Gastroesophageal sphincter (tissue), 4 donors: ENCODE results near the gene UMODL1. TPM values are rescaled to one million over a fixed set of nuclear protein-coding genes. Genes with fewer than 3 reads are reported as not detected.

Experiments
- ATAC-seq: fragments of 150-250 bp; one replicate; pipeline ENCODE4 v1.9.1; 2016; ENCODE audit warnings: mild to moderate bottlenecking, moderate library complexity
- H3K27ac ChIP-seq, 4 donors: fragments of 200-600 bp; sonication (generic) in 3 of 4; 1 replicate in 3 of 4; 2 replicates in 1 of 4; pipeline ENCODE4 v1.5.1; 2016 to 2019
- H3K27me3 ChIP-seq: fragments of 200-600 bp; sonication (generic); one replicate; pipeline ENCODE4 v1.5.1; 2019
- H3K36me3 ChIP-seq, 2 donors: fragments of 200-600 bp; sonication (generic); one replicate each; pipeline ENCODE4 v1.5.1; 2019; ENCODE audit warnings: control low read depth in 1 of 2
- H3K4me1 ChIP-seq, 3 donors: fragments of 200-600 bp; sonication (generic); 1 replicate in 2 of 3; 2 replicates in 1 of 3; pipeline ENCODE4 v1.5.1; 2016 to 2019; ENCODE audit warnings: control low read depth in 2 of 3
- H3K4me3 ChIP-seq, 2 donors: fragments of 200-600 bp; sonication (generic); one replicate each; pipeline ENCODE4 v1.5.1; 2019; ENCODE audit warnings: mild to moderate bottlenecking in 1 of 2, moderate library complexity in 1 of 2
- H3K9me3 ChIP-seq, 3 donors: fragments of 200-600 bp; sonication (generic); one replicate each; pipeline ENCODE4 v1.5.1; 2017 to 2019; ENCODE audit warnings: control low read depth in 2 of 3
- EP300 ChIP-seq: sonication (generic); formaldehyde crosslinking; IDR thresholded peaks from one replicate; pipeline ENCODE4 v1.6.1; 2017; ENCODE audit warnings: antibody characterized with exemption, mild to moderate bottlenecking
- POLR2A ChIP-seq, 2 donors: fragments of 450-650 bp; IDR thresholded peaks; one replicate each; pipeline ENCODE4 v1.6.1; 2017; ENCODE audit warnings: antibody characterized with exemption in 2 of 2, mild to moderate bottlenecking in 2 of 2, moderate library complexity in 1 of 2
- POLR2AphosphoS5 ChIP-seq: sonication (generic); formaldehyde crosslinking; IDR thresholded peaks from one replicate; pipeline ENCODE4 v1.6.1; 2017; ENCODE audit warnings: antibody characterized with exemption
- WGBS, 2 donors: methylation state at CpG; one replicate each; pipeline ENCODE4 v1.1.5; 2018; ENCODE audit warnings: low coverage in 1 of 2; 5-methylcytosine and 5-hydroxymethylcytosine counted together
- total RNA-seq, 4 donors: library from RNA; depleted of rRNA; stranded (reverse); fragments of >200 nt; gene quantifications; one replicate each; pipeline ENCODE4 v1.1.0, GENCODE V29; 2016
- TF ChIP-seq, protein P1 (sequence below), 4 experiments: fragments of 200-600 bp in 2 of 4; fragments of 450-650 bp in 2 of 4; sonication (generic) in 1 of 4; IDR thresholded peaks; one replicate each; pipeline ENCODE4 v1.5.1; 2017 to 2019; ENCODE audit warnings: antibody characterized with exemption in 4 of 4, mild to moderate bottlenecking in 2 of 4, moderate library complexity in 2 of 4

UMODL1 gene
- total RNA-seq, 4 donors from 2014 or later = not detected

DNA sequence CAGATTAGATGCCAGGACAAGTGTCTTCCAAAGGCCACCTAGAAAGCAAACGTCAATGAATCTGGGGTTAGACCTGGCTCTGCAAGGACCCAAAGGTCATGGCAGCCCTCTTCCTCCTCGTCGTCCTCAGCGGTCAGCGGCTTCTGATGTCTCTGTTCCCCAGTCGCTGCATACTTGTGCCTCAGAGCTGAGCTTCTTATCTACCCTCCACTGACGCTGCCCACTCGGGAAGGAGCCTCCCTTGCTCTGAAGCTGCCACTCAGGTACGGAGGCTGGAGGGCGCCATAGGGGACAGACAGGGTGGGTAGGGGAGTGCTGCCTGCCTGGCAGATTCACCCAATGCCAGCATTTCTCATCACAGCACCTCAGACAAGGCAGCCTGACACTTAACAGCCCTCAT, 11.4 kb upstream of the UMODL1 start:
- no peak overlapping the region for H3K4me3 ChIP-seq
- TF ChIP-seq POLR2AphosphoS5 (no peak), POLR2A (IDR thresholded peaks at IDR 0.05) (no peak), EP300 (no peak)
- TF ChIP-seq, protein P1, sequence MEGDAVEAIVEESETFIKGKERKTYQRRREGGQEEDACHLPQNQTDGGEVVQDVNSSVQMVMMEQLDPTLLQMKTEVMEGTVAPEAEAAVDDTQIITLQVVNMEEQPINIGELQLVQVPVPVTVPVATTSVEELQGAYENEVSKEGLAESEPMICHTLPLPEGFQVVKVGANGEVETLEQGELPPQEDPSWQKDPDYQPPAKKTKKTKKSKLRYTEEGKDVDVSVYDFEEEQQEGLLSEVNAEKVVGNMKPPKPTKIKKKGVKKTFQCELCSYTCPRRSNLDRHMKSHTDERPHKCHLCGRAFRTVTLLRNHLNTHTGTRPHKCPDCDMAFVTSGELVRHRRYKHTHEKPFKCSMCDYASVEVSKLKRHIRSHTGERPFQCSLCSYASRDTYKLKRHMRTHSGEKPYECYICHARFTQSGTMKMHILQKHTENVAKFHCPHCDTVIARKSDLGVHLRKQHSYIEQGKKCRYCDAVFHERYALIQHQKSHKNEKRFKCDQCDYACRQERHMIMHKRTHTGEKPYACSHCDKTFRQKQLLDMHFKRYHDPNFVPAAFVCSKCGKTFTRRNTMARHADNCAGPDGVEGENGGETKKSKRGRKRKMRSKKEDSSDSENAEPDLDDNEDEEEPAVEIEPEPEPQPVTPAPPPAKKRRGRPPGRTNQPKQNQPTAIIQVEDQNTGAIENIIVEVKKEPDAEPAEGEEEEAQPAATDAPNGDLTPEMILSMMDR (IDR thresholded peaks at IDR 0.05) = no peak
- no peaks in the 10 kb centered on the region for H3K36me3 ChIP-seq
- no peak overlapping the region for H3K27ac ChIP-seq
- H3K4me1 ChIP-seq = no peaks in the 10 kb centered on the region
- 89% methylated on average over 3 of the region's 10 CpGs; no CpG with 5 or more reads in 1 of the 2 donors for WGBS, 2 donors
- peaks cover 69% of the 10 kb centered on the region for H3K27me3 ChIP-seq
- ATAC-seq = no peak
- no peaks in the 10 kb centered on the region for H3K9me3 ChIP-seq

DNA sequence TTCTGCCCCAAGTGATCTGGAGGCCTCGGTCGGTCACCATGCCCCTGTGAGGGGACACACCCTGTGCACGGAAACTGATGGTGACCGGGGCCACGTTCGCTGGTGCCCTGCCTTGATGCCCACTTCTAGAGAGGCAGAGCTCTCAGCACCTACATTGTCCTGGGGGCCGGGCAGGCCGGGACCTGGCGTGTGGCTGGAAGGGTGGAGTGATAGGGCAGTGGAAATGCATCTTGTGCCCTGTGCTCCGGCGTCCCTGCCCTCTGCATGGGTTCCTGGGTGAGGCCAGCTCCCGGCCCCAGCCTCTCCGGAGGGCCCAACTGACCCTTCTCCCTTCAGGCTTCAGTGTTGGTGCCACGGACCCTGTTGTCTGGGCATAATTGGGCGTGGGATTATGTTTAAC, 11.0 kb upstream of the UMODL1 start:
- Histone ChIP-seq H3K4me3 (no peak overlapping the region), H3K36me3 (no peaks in the 10 kb centered on the region), H3K27ac (no peak overlapping the region), H3K4me1 (no peaks in the 10 kb centered on the region), H3K9me3 (no peaks in the 10 kb centered on the region), H3K27me3 (peaks cover 68% of the 10 kb centered on the region)
- WGBS, 2 donors = no CpG with 5 or more reads among the region's 15 CpGs
- TF ChIP-seq POLR2AphosphoS5 = no peak
- TF ChIP-seq, protein P1 (IDR thresholded peaks at IDR 0.05) = no peak
- no peak for TF ChIP-seq EP300
- TF ChIP-seq POLR2A (IDR thresholded peaks at IDR 0.05) = no peak
- ATAC-seq = no peak

DNA sequence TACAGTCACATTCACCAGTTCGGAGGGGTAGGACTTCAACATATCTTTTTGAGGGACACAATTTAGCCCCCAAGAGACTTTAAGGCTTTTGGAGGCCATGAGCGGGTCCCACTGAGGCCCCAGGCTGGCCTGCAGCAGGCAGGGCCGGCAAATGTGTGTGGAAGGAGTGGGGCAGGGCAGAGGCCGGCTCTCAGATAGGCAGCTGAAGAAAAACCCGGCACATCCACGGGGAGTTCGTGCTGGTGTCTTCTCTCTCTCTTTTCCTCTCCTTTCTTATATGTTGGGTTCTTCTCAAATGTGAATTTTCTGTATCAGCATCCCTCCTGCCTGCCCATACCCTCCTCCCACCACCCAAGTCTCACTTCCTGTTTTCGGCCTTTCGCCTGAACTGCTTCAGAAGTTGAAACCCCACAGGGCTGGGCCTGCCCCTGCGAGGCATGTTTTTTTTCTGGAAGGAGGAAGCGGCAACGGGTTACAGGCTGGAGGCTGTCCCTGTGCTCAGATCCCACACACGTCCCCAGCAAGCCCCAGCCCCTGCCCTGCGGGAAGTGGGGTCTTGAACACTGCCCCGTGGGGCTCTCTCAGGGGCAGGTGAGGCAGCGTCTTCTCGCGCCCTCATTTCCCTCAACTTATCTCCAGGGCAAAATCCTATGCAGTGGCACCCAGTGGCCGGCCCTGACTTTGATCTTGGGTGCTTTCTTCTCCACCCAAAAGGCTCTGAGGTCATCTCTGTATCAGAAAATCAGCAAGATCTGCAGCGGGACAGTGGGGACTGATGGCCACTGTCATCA, 9.7 kb upstream of the UMODL1 start:
- Histone ChIP-seq H3K27me3 (peaks cover 68% of the 10 kb centered on the region), H3K4me1 (no peaks in the 10 kb centered on the region), H3K36me3 (no peaks in the 10 kb centered on the region), H3K4me3 (no peak overlapping the region), H3K9me3 (no peaks in the 10 kb centered on the region), H3K27ac (no peak overlapping the region)
- peak; percentile 18 for ATAC-seq
- TF ChIP-seq, protein P1 (IDR thresholded peaks at IDR 0.05) = no peak
- TF ChIP-seq EP300 (no peak), POLR2A (IDR thresholded peaks at IDR 0.05) (no peak), POLR2AphosphoS5 (no peak)
- 77 to 78% methylated on average over 8 to 14 of the region's 20 CpGs for WGBS, 2 donors

DNA sequence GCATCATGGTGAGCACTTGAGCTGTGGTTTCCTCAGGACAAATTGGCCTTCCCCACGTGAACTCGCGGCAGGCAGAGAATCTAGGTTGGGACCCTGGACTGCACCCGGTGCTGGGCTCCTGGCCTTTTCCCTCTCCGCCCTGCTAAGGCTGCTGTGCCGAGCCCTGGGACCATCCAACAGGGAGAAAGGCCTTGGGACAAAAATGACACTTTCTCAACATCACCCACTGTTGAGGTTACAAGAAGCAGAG, 9.2 kb upstream of the UMODL1 start:
- peaks cover 72% of the 10 kb centered on the region for H3K27me3 ChIP-seq
- H3K9me3 ChIP-seq = no peaks in the 10 kb centered on the region
- H3K4me1 ChIP-seq = no peaks in the 10 kb centered on the region
- H3K36me3 ChIP-seq = no peaks in the 10 kb centered on the region
- ATAC-seq = no peak
- no peak overlapping the region for H3K27ac ChIP-seq
- WGBS, 2 donors = no CpG with 5 or more reads among the region's 6 CpGs
- TF ChIP-seq EP300 = no peak
- TF ChIP-seq POLR2A (IDR thresholded peaks at IDR 0.05) = no peak
- TF ChIP-seq POLR2AphosphoS5 = no peak
- TF ChIP-seq, protein P1 (IDR thresholded peaks at IDR 0.05) = no peak
- no peak overlapping the region for H3K4me3 ChIP-seq
